WTC11 (cell line): Measurements from ENCODE around the gene DAB1.

ENCODE experiments used
- EMX1 ChIP-seq: fragments of 250-450 bp; sonication (Bioruptor Pico); IDR thresholded peaks from 2 replicates; pipeline ENCODE4 v1.8.0; 2021; ENCODE audit warnings: mild to moderate bottlenecking
- ESRRA ChIP-seq: sonication (generic); formaldehyde crosslinking; IDR thresholded peaks from 2 replicates; pipeline ENCODE4 v1.8.1; 2022; ENCODE audit warnings: mild to moderate bottlenecking, missing genetic modification reagents, borderline replicate concordance
- GRHL2 ChIP-seq: fragments of 250-450 bp; sonication (Bioruptor Pico); IDR thresholded peaks from 2 replicates; pipeline ENCODE4 v1.8.0; 2022; ENCODE audit warnings: mild to moderate bottlenecking, moderate library complexity; ENCODE audit not compliant: insufficient replicate concordance, severe bottlenecking
- JUN ChIP-seq: sonication (generic); formaldehyde crosslinking; IDR thresholded peaks from 2 replicates; pipeline ENCODE4 v1.8.0; 2023; ENCODE audit warnings: mild to moderate bottlenecking, missing genetic modification reagents
- NFYB ChIP-seq: sonication (generic); formaldehyde crosslinking; conservative IDR thresholded peaks from 2 replicates; pipeline ENCODE4 v1.8.0; 2022; ENCODE audit warnings: low read depth, missing genetic modification reagents
- TP53 ChIP-seq: sonication (generic); formaldehyde crosslinking; IDR thresholded peaks from 2 replicates; pipeline ENCODE4 v1.8.1; 2023; ENCODE audit warnings: mild to moderate bottlenecking, missing genetic modification reagents
- ZNF512 ChIP-seq: sonication (generic); formaldehyde crosslinking; IDR thresholded peaks from 2 replicates; pipeline ENCODE4 v1.8.1; 2022; ENCODE audit warnings: missing genetic modification reagents, borderline replicate concordance

DNA sequence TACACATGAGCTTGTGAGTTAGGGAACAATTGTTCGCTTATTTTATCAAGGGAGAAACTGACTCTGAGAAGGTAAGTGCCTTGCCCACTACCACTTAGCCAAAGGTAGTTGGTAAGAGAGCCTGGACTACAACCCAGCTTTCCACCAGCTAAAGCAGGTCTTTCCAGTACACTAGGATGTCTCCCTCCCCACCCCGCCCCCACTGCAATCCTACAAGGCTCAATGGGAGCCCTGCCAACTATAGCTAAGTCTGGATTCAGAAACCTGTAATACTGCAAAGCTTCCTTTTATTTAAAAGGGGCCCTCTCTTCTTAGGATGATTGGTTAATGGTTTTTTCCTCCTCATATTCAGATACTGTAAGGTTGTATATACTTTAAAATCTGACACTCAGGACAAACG, 356.0 kb downstream of the DAB1 start:
- TF ChIP-seq ZNF512 (no peak), ESRRA (CRISPR knock-in tag) (no peak), JUN (CRISPR knock-in tag) (no peak), TP53 (CRISPR knock-in tag) (no peak), NFYB (CRISPR knock-in tag) (no peak), GRHL2 (CRISPR knock-in tag) (no peak), EMX1 (no peak)
